GM23338 (cell line): Measurements from ENCODE around the gene ENPP1. TPM values are rescaled to one million over a fixed set of nuclear protein-coding genes. Genes with fewer than 3 reads are reported as not detected.

ENCODE experiments used
- ATAC-seq: fragments of 200-7000 bp; cut with Tn5 transposase; 3 replicates; pipeline ENCODE4 v1.9.1; 2020
- DNase-seq: peaks from one replicate; pipeline ENCODE4 v3.0.0-alpha.2; 2015; ENCODE audit warnings: low spot score
- H2AFZ ChIP-seq: fragments of 200-600 bp; sonication (generic); 2 replicates; pipeline ENCODE4 v1.8.0; 2016; ENCODE audit warnings: antibody characterized with exemption, mild to moderate bottlenecking, moderate library complexity
- H3F3A ChIP-seq: fragments of 200-600 bp; sonication (generic); replicated peaks from 2 replicates; pipeline ENCODE4 v1.8.0; 2017; ENCODE audit warnings: antibody characterized with exemption, mixed run types, low read depth
- H3K27ac ChIP-seq: fragments of 200-600 bp; sonication (generic); 2 replicates; pipeline ENCODE4 v1.6.1; 2016; ENCODE audit warnings: low read depth
- H3K27me3 ChIP-seq: fragments of 200-600 bp; sonication (generic); 2 replicates; pipeline ENCODE4 v1.8.0; 2016; ENCODE audit warnings: mild to moderate bottlenecking, mixed run types, moderate library complexity; ENCODE audit not compliant: insufficient read depth
- H3K36me3 ChIP-seq: fragments of 200-600 bp; sonication (generic); 2 replicates; pipeline ENCODE4 v1.8.0; 2016; ENCODE audit warnings: mild to moderate bottlenecking; ENCODE audit not compliant: insufficient read depth
- H3K4me1 ChIP-seq: fragments of 200-600 bp; sonication (generic); 2 replicates; pipeline ENCODE4 v1.8.0; 2016; ENCODE audit warnings: mild to moderate bottlenecking, moderate library complexity; ENCODE audit not compliant: insufficient read depth
- H3K4me2 ChIP-seq: fragments of 200-600 bp; sonication (generic); 2 replicates; pipeline ENCODE4 v1.7.1; 2017; ENCODE audit warnings: mixed run types
- H3K4me3 ChIP-seq: fragments of 200-600 bp; sonication (generic); 2 replicates; pipeline ENCODE4 v1.6.1; 2016; ENCODE audit warnings: mixed run types
- H3K79me2 ChIP-seq: fragments of 200-600 bp; sonication (generic); replicated peaks from 2 replicates; pipeline ENCODE4 v1.8.0; 2017; ENCODE audit warnings: mild to moderate bottlenecking; ENCODE audit not compliant: insufficient read depth
- H3K9me2 ChIP-seq: fragments of 200-600 bp; sonication (generic); 2 replicates; pipeline ENCODE4 v1.8.0; 2017; ENCODE audit not compliant: insufficient read depth
- H4K20me1 ChIP-seq: fragments of 200-600 bp; sonication (generic); replicated peaks from 2 replicates; pipeline ENCODE4 v1.8.0; 2017; ENCODE audit warnings: mild to moderate bottlenecking; ENCODE audit not compliant: insufficient read depth
- H3K27ac Mint-ChIP-seq: 2 replicates; pipeline ENCODE4 v1.8.0; 2020; ENCODE audit warnings: inconsistent platforms, mild to moderate bottlenecking, moderate library complexity, mixed read lengths
- H3K27me3 Mint-ChIP-seq: 3 replicates; pipeline ENCODE4 v1.8.0; 2022; ENCODE audit warnings: low read depth, mild to moderate bottlenecking, moderate library complexity, mixed read lengths, inconsistent platforms; ENCODE audit not compliant: insufficient read depth, poor library complexity
- H3K36me3 Mint-ChIP-seq: 3 replicates; pipeline ENCODE4 v1.8.0; 2021; ENCODE audit warnings: low read depth, mild to moderate bottlenecking, inconsistent platforms, moderate library complexity, mixed read lengths
- H3K4me1 Mint-ChIP-seq: 3 replicates; pipeline ENCODE4 v1.8.0; 2020; ENCODE audit warnings: mild to moderate bottlenecking, inconsistent platforms, mixed read lengths
- H3K4me3 Mint-ChIP-seq: 3 replicates; pipeline ENCODE4 v1.8.0; 2021; ENCODE audit warnings: moderate library complexity, mild to moderate bottlenecking, inconsistent platforms, mixed read lengths
- H3K9me3 Mint-ChIP-seq: 3 replicates; pipeline ENCODE4 v1.8.0; 2020; ENCODE audit warnings: moderate library complexity, mild to moderate bottlenecking, inconsistent platforms, mixed read lengths
- EZH2 ChIP-seq: fragments of 200-600 bp; sonication (generic); IDR thresholded peaks from one replicate; pipeline ENCODE4 v1.8.0; 2017; ENCODE audit warnings: antibody characterized with exemption, mild to moderate bottlenecking, low read depth; ENCODE audit not compliant: unreplicated experiment
- EZH2phosphoT487 ChIP-seq: fragments of 200-600 bp; sonication (generic); IDR thresholded peaks from one replicate; pipeline ENCODE4 v1.8.1; 2018; ENCODE audit warnings: antibody characterized with exemption; ENCODE audit not compliant: unreplicated experiment
- POLR2AphosphoS5 ChIP-seq: IDR thresholded peaks from 2 replicates; pipeline ENCODE4 v1.6.1; 2016; ENCODE audit warnings: antibody characterized with exemption, low read depth
- REST ChIP-seq: IDR thresholded peaks from one replicate; pipeline ENCODE4 v1.6.1; 2018; ENCODE audit warnings: antibody characterized with exemption; ENCODE audit not compliant: unreplicated experiment
- ZNF331 ChIP-seq: fragments of 250-450 bp; sonication (Bioruptor Pico); IDR thresholded peaks from 2 replicates; pipeline ENCODE4 v1.5.0; 2020; ENCODE audit warnings: low read depth, mild to moderate bottlenecking, moderate library complexity
- ZNF462 ChIP-seq: fragments of 250-450 bp; sonication (Bioruptor Pico); IDR thresholded peaks from 2 replicates; pipeline ENCODE4 v1.5.0; 2020; ENCODE audit warnings: mild to moderate bottlenecking, moderate library complexity
- polyA plus RNA-seq: library from polyadenylated mRNA; unstranded; fragments of >200 nt; fragmentation: Nextera tagmentation; extraction: Ambion mirVana; gene quantifications from 2 replicates; pipeline ENCODE4 v1.2.1, GENCODE V29; 2016
- total RNA-seq: library from RNA; depleted of rRNA; stranded (reverse); fragments of >200 nt; shearing (Covaris generic); gene quantifications from 2 replicates; pipeline ENCODE4 v1.2.3, GENCODE V29; 2014

The ENPP1 gene
- total and polyA plus RNA-seq, 2 experiments from 2014 or later: 17.3 to 46.9 TPM

GRCh38 chr6:131802347-131802746, 5.5 kb upstream of the ENPP1 start:
- Histone ChIP-seq H3K4me2 (no peak overlapping the region), H3K4me3 (no peak overlapping the region), H3K4me1 (peaks cover 11% of the 10 kb centered on the region), H3F3A (peaks cover 5% of the 10 kb centered on the region), H3K79me2 (no peaks in the 10 kb centered on the region), H3K9me2 (no peaks in the 10 kb centered on the region), H3K27ac (no peak overlapping the region), H3K36me3 (no peaks in the 10 kb centered on the region), H3K27me3 (peaks cover 13% of the 10 kb centered on the region; the same call in 1 of the 2 replicates), H2AFZ (no peak overlapping the region), H4K20me1 (no peaks in the 10 kb centered on the region)
- TF ChIP-seq EZH2: no peak
- no peak for TF ChIP-seq REST
- no peak for TF ChIP-seq ZNF331
- no peak for TF ChIP-seq EZH2phosphoT487
- TF ChIP-seq ZNF462 (CRISPR knock-in tag): no peak
- TF ChIP-seq POLR2AphosphoS5: no peak
- H3K9me3 Mint-ChIP-seq: peaks cover 11% of the 10 kb centered on the region
- DNase-seq: no peak
- H3K27me3 Mint-ChIP-seq: peaks cover 4% of the 10 kb centered on the region
- H3K27ac Mint-ChIP-seq: no peak overlapping the region
- H3K36me3 Mint-ChIP-seq: peaks cover 13% of the 10 kb centered on the region; the same call in 1 of the 3 replicates
- peaks cover 12% of the 10 kb centered on the region for H3K4me1 Mint-ChIP-seq
- no peak for ATAC-seq
- H3K4me3 Mint-ChIP-seq: no peak overlapping the region
